Measurements from ENCODE around the gene CCNL1.

DNA sequence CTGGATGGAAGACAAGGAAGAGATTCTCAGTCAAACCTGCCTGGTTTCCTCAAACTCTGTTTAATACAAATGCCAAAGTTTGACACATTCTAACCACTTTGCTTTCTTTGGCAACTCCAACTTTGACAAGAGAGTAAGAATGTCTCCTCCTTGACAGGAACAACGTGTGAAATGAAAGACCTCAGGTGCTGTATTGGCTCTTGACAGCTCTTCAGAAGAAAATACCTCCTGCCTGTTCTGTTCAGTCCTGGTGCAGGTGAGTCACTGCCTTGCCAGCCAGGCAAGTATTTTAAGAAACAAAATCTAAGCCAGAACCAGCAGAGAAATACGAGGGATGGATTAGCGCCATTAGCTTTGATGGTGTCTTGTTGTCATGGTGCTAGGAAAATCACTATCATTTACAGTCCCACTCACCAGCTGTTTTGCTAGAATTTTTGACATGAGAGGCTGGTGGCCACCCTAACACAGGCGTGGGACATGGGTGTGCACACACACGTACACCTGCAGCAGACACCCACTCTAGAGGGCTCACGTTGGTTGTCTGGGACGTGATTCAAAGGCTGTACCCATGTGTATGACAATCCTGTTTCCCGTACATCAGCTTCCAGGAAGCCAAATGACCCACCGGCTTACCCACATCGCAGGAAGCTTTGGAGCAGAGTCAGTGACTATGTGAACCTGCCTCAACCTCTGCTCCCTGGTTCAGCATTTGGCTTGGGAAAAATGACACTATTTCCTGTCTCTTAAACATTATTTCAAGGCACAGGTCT, 60.4 kb downstream of the CCNL1 start:
- TF ChIP-seq YY1 (IDR thresholded peaks at IDR 0.05; ENCODE audit: insufficient read depth, insufficient read length) (no peak), ZNF274 (IDR thresholded peaks at IDR 0.05; ENCODE audit: low read depth, low read length) (no peak), SUZ12 (IDR thresholded peaks at IDR 0.05; ENCODE audit: extremely low read depth, insufficient read depth, insufficient read length) (no peak)

Measured in NT2/D1 (cell line).